Measurements from ENCODE around the gene CTNNB1. TPM values are rescaled to one million over a fixed set of nuclear protein-coding genes. Genes with fewer than 3 reads are reported as not detected.

CTNNB1 gene
- total RNA-seq, 1 experiment from 2014 or later = 186 TPM

GRCh38 chr3:41250825-41251224 lies 51.5 kb downstream of the CTNNB1 start:
- DNase-seq (ENCODE audit: low read depth, low spot score) (no peak), ATAC-seq (no peak)
- Histone ChIP-seq H3K36me3 (ENCODE audit: control insufficient read depth, insufficient read depth, low read length) (no peaks in the 10 kb centered on the region), H3K9me3 (ENCODE audit: control insufficient read depth, insufficient read depth, low read depth, low read length) (no peaks in the 10 kb centered on the region), H3K27ac (ENCODE audit: low read length) (no peak overlapping the region), H3K4me3 (ENCODE audit: low read depth in 2 of 2, low read length in 2 of 2) (no peak overlapping the region), H3K27me3 (ENCODE audit: control insufficient read depth, insufficient read depth, low read length) (no peaks in the 10 kb centered on the region), H3K4me1 (ENCODE audit: control insufficient read depth, insufficient read depth, low read length) (no peaks in the 10 kb centered on the region)
- no TSS peak for BruUV-seq (replicated peaks)
- ChIA-PET CTCF (no interaction called here), POLR2A (no interaction called here)
- TF ChIP-seq TCF7L2 (IDR thresholded peaks at IDR 0.05; ENCODE audit: low read depth, low read length) (no peak), REST (IDR thresholded peaks at IDR 0.05; ENCODE audit: insufficient read depth in 1 of 2, low read depth in 2 of 2, low read length in 1 of 2) (no peak), CTCF (IDR thresholded peaks at IDR 0.05) (no peak), SIN3A (IDR thresholded peaks at IDR 0.05; ENCODE audit: borderline replicate concordance, insufficient read depth, low read depth, low read length) (no peak), POLR2AphosphoS5 (IDR thresholded peaks at IDR 0.05; ENCODE audit: low read depth, low read length) (no peak)
- intact Hi-C loops (cut with micrococcal nuclease; ENCODE audit: unreplicated experiment) (no loop called here), in situ Hi-C loops (cut with HindIII; ENCODE audit: low pct_unique_long_range_greater_than_20kb, low sequenced_read_pairs) (no loop called here)

DNA sequence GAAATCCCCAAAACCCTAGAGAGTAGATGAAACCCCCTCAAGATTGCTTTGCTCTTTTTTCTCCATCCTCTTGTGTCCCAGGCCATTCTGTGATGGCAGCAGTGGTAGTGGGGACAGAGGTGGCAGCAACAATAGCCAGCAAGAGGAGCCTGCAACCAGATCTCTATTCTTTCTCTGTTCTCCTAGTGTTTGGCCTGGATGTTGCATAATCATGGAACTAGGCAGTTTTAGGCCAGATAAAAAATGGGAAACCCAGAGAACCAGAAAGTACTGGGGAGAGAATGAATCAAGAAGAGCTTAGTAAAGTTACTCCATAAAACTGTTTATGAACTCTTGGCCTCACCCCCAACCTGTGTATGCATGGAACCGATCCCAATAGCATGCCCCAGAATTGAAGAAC lies 52.3 kb downstream of the CTNNB1 start:
- no peaks in the 10 kb centered on the region for H3K36me3 ChIP-seq (ENCODE audit: control insufficient read depth, insufficient read depth, low read length)
- H3K4me3 ChIP-seq (ENCODE audit: low read depth in 2 of 2, low read length in 2 of 2) = no peak overlapping the region
- in situ Hi-C loops (cut with HindIII; ENCODE audit: low pct_unique_long_range_greater_than_20kb, low sequenced_read_pairs) = no loop called here
- ChIA-PET CTCF (no interaction called here), POLR2A (no interaction called here)
- no TSS peak for BruUV-seq (replicated peaks)
- TF ChIP-seq REST (IDR thresholded peaks at IDR 0.05; ENCODE audit: insufficient read depth in 1 of 2, low read depth in 2 of 2, low read length in 1 of 2) (no peak), SIN3A (IDR thresholded peaks at IDR 0.05; ENCODE audit: borderline replicate concordance, insufficient read depth, low read depth, low read length) (no peak), POLR2AphosphoS5 (IDR thresholded peaks at IDR 0.05; ENCODE audit: low read depth, low read length) (no peak), TCF7L2 (IDR thresholded peaks at IDR 0.05; ENCODE audit: low read depth, low read length) (no peak), CTCF (IDR thresholded peaks at IDR 0.05) (no peak)
- ATAC-seq = no peak
- no peaks in the 10 kb centered on the region for H3K9me3 ChIP-seq (ENCODE audit: control insufficient read depth, insufficient read depth, low read depth, low read length)
- no peak for DNase-seq (ENCODE audit: low read depth, low spot score)
- H3K27ac ChIP-seq (ENCODE audit: low read length) = no peak overlapping the region
- intact Hi-C loops (cut with micrococcal nuclease; ENCODE audit: unreplicated experiment) = no loop called here
- no peaks in the 10 kb centered on the region for H3K4me1 ChIP-seq (ENCODE audit: control insufficient read depth, insufficient read depth, low read length)
- H3K27me3 ChIP-seq (ENCODE audit: control insufficient read depth, insufficient read depth, low read length) = no peaks in the 10 kb centered on the region
